RPMI7951 (cell line): ENCODE results near the gene TMED10. TPM values are rescaled to one million over a fixed set of nuclear protein-coding genes. Genes with fewer than 3 reads are reported as not detected.
A peak's percentile ranks its signal among the peaks of the same experiment; 100 is the strongest.
"Not testable (repeated sequence)": the region's sequence is repeated elsewhere in the genome, so short reads cannot be mapped to it uniquely, and the experiment has no call there.

Experiments used
- DNase-seq: peaks from one replicate; pipeline ENCODE4 v3.0.0-alpha.2; 2012; ENCODE audit warnings: low read depth
- total RNA-seq: library from RNA; depleted of rRNA; stranded (reverse); fragments of >200 nt; shearing (Covaris generic); gene quantifications from 2 replicates; pipeline ENCODE4 v1.2.3, GENCODE V29; 2014

TMED10 gene
- total RNA-seq, 1 experiment from 2014 or later: 247 TPM

DNA sequence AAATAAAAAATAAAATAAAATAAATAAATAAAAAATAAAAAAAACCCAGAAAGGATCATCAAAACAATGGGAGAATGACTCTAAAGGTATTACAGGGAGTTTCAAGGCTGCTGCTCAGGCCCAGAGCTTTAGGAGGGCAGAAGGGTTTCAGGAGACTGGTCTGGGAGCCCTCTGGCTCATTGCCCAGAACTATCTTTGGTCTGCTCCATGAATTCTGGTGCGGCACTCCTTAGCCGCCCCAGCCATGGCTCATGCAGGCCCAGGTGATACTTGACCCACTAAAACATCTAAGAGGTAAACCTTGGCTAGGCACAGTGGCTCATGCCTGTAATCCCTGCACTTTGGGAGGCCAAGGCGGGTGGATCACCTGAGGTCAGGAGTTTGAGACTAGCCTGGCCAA lies 14.7 kb upstream of the TMED10 start:
- no peak for DNase-seq

DNA sequence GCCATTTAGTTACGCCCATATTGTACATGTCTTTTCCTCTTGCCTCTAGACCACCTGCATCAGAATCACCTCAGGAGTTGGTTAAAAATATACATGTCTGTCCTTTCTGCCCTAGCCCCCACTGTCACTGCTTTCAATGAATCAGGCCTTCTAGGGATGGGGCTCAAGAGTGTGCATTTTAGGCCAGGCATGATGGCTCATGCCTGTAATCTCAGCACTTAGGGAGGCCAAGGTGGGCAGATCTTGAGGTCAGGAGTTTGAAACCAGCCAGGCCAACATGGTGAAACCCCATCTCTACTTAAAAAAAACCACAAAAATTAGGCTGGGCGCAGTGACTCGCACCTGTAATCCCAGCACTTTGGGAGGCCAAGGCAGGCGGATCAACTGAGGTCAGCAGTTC lies 13.6 kb upstream of the TMED10 start:
- DNase-seq: no peak

DNA sequence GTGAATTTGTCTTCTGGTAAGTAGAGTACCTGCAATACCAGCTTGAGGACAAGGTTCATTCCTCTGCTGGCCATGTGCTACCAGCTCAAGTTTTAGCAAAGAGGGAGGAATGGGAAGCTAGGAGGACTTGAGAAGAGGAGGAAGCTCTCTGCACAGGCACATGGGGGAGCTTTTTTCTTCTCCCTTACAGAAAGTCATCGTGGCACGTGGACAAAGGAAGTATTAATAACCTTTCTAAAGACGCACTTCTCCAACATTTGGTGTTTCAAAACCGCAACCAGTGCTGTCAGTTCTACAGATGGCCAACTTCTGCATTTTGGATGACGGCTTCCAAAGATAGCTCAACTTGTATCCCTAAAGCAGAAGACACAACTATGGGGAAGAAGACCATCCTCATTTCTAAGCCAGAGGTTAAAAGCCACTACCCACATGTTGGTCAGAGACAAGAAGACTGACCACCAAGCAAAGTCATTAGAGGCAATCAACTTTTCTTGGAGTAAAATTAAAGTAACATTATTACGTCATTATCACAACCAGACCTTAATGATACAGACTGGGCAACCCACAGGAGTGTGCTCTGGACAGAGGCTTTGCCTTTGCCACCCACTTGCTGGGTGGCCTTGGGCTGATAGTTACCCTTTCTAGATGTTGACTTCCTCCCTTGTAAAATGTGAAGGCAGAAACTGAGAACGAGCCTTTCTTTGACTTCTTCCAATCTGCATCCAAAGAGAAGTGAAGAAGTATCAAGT lies 12.3 kb upstream of the TMED10 start:
- DNase-seq: no peak

DNA sequence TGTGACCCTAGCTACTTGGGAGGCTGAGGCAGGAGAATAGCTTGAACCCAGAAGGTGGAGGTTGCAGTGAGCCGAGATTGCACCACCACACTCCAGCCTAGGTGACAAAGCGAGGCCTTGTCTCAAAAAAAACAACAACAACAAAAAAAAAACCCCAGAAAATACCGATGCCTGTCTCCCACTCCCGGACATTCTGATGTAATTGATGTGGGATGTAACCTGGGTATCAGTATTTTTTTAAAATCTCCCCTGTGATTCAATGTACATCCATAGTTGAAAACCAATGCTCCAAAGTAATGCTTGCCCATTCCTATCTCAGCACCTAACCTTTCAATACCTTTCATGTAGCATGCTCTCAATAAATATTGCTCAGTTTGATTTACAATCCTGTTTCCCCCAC lies 11.7 kb upstream of the TMED10 start:
- no peak for DNase-seq

DNA sequence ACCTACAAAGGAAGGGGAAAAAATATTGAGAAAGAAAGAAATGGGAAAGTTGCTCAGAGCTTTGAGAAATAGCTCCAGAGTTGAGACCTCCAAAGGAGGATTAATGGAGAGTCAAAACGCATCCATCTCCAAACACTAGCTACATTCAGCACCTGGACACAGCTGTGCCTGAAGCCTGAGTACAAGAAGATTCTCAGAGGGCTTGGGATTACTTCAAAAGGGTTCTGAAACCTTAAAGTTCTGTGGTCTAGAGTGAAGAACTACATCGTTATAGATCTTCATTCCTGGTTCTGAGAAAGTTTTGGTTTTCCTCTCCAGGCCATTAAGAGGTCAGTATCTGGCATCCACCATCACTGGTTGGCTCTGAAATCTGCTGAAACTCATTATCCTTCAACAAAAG lies 10.5 kb upstream of the TMED10 start:
- DNase-seq: no peak

DNA sequence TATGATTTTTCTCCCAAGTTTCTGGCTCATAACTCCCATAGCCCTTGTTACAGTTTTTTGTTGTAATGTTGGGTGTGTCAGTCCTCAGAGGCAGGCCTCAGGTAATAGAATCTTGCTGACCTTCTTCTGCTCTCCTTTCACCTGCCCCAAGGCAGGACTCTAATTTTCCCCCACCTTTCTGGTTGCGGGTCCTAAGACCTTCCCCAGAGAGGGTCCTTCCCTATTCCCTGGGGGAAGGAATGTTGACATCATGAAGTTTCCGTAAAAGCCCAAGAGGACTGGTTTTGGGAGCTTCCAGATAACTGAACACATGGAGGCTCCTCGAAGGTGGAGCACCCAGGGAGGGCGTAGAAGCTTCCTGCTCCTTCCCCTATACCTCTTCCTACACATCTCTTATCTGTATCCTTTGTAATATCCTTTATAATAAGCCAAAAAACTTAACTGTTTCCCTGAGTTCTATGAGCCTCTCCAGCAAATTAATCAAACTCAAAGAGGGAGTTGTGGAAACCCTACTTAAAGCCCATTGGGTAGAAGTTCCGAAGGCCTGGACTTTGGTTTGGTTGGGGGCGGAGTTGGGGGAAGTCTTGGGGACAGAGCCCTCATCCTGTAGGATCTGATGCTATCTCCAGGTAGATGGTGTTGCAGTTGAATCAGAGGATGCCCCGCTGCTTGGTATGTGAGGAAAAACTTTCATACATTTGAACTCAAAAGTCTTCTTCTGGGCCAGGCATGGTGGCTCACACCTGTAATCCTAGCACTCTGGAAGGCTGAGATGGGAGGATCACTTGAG lies 9.0 kb upstream of the TMED10 start:
- no peak for DNase-seq

DNA sequence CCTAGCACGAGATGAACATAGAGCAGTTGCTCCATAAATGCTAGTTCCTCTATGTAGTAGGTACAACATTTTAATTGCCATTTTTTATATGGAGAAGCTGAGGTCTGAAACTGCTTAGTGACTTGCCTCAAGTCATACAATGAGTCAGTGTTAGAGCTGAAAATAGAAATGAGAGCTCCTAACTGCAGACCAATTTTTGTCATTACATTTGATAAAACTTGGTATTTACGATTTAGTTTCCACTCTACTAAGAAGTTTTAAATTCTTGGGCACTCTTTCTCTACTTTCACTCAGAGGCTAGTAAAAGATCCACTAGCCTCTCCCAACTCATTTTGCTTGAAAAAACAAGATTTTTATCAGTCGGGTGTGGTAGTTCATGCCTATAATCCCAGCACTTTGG lies 8.1 kb upstream of the TMED10 start:
- DNase-seq: peak; percentile 28

DNA sequence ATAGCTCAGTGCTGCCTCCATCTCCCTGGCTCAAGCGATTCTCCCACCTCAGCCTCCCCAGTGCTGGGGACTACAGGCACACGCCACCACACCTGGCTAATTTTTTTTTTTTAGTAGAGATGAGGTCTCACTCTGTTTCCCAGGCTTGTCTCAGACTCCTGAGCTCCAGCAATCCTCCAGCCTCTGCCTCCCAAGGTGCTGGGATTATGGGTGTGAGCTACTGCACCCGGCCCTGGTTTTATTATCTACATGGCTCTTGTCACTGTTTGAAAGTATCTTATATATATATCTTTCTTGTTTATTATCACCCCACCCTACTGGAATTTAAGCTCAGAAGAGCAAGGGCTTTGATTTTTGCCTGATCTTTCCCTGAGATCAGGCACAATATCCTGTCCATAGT lies 7.6 kb upstream of the TMED10 start:
- DNase-seq: no peak

DNA sequence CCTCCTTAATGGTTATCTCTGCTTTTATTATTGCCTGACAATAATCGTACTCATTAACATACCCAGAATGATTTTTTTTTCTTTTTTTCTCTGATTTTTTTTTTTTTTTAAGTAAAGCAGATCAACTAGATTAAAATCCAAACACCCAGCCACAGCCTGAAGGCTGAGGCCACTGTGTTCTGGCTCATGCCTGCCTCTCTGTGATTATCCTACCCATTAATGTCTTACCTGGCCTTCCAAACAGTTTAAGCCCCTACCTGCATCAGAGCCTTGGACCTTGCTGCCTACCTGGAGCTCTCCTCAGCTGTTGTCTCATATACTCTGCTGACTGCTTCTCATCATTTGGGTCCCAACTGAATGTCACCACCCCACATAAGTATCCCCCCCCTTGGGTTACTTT lies 6.8 kb upstream of the TMED10 start:
- DNase-seq: no peak

DNA sequence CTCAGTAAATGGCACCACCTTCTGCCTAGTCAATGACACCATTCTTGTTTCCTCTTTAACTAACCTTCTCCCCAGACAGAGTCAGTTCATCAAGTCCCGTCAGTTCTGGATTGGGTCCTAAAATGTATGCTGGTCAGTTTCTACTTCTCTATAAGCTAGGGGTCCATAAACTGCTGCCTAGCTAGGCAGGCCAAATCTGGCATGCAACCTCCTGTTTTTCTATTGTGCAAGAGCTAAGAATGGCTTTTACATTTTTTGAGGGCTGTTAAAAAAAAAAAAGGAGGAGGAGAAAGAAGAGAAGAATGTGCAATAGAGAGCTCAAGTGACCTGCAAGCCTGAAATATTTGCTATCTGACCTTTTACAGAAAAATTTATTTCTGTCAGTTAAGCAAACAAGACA lies 6.4 kb upstream of the TMED10 start:
- no peak for DNase-seq

DNA sequence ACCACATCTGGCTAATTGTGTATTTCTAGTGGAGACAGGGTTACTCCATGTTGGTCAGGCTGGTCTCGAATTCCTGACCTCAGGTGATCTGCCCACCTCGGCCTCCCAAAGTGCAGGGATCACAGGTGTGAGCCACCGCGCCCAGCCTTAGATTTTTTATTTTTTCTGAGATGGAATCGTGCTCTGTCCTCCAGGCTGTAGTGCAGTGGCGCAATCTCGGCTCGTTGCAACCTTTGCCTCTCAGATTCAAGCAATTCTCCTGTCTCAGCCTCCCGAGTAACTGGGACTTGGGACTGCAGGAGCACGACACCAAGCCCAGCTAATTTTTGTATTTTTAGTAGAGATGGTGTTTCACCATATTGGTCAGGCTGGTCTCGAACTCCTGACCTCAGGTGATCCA lies 5.8 kb upstream of the TMED10 start:
- not testable (repeated sequence) for DNase-seq

DNA sequence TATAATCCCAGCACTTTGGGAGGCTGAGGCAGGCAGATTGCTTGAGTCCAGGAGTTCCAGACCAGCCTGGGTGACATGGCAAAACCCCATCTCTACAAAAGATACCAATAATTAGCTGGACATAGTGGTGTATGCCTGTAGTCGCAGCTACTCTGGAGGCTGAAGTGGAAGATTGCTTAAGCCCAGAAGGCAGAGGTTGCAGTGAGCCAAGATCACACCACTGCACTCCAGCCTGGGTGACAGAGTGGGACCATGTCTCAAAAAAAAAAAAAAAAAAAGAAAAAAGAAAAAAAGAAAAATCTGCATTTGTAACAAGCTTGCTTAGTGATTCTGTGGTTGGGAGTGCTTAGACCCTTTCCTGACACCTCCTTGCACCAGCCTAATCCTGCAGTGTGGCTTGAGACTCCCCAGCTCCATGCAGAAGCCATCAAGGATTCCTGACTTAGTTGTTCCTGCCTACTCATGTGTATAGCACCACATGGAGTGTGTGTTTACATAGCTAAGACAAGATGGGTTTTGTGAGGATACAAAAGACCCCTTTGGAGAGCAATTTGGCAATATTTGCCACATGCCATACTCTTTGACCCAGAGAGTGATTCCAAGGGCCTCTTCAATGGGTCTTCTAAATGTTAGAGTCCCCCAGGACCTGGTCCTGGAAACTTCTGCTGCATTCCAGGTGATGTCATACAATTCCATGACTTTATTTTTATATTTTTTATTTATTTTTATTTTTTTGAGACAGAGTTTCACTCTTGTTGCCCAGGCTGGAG lies 5.1 kb upstream of the TMED10 start:
- DNase-seq: no peak

DNA sequence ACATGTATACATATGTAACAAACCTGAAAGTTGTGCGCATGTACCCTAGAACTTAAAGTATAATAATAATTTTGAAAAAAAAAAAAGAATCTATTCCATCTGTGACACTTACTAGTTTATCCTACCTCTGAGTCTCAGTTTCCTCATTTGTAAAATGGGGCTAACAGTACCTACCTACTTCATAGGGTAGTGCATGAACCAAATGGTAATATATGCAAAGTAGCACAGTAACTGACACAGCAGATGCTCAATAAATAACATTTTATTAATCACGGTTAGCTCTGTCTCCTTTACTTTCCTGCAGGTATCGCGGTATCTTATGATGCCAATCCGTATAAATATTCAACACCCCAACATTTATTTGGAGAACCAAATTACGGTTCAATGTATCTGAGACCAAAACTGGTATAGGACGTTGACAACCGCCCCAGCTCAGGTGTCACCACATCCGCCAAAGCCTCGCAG lies 703 bp downstream of the TMED10 start:
- no peak for DNase-seq

DNA sequence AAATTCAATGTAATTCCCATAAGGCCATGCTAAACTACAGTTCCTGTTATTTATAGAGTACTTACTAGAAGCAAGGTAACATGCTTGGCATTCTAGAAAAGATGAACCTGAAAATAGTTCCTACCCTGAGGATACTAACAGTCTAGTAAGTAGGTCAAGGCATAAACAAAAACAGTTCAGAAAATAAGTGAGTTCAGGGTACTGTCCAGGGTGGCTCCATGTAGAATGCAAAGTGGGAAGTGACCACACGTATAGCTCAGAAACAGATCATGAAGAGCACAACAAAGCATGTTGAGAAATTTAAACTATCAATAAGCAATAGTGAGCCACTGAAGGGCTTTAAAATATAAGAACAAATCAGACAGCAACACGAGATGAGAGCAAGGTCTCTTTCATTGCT lies 2.3 kb downstream of the TMED10 start:
- no peak for DNase-seq

DNA sequence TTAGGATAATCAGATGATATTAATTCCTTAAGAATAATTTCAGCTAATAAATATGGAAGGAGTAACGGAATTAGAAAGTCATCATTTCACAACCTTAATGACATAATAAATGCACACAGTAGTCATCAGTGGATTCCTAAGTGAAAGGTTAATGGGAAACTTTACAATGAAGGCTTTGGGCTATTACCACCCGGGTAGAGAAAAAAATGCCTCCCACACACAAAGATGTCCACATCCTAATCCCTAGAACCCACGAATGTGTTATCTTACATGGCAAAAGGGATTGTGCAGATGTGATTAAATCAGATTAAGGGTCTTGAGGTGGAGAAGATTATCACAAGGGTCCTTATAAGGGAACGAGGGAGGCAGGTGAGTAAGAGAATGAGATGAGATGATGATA lies 5.6 kb downstream of the TMED10 start:
- no peak for DNase-seq

DNA sequence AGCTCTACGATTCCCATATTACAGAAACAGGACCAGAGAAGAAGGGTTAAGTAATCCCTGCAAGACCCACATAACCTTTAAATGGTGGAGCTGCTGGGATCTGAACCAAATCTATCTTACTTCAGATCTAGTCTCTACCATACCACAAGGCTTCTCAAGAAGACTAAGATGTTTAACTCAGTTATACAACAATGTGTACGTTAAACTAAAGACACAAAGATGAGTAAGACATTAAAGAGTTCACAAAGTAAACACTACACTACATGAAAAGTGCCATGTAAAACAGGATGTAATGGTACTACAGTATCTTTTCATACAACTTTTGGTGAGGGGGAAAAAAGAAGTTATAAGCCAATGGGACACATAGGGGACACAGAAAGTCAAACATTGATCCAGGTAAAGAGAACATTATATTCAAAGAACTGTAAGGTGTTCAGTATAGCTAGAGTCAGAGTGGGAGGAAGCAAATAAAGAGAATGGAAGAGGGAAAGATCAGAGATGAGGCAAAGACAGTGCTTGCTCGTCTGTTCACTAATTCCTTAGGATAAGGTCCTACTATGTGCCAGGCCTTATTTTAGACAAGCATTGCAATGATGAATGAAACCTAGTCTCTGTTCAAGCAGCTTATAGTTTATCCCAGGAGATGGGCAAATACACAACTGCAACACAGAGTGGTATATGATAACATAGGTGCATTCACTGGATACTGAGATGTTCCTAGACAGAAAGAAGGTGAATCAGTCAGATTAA lies 7.7 kb downstream of the TMED10 start:
- no peak for DNase-seq

DNA sequence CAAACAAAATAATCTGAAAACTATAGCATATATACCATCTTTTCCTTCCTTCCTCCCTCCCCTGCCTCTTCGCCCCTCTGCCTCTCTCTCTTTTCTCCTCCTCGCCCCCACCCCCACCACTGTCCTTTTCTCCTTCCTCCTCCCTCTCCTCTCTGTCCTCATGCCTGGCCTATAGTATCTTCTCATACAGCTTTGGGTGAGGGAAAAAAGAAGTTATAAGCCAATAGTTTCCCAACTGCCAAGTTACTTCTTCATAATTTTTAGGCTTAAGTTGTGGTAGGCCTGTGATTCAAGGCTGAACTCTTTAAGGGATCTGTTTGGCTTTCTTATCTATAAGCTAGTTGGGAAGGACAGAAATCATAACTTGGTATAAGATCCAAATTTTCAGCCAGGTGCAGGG lies 9.1 kb downstream of the TMED10 start:
- DNase-seq: no peak

DNA sequence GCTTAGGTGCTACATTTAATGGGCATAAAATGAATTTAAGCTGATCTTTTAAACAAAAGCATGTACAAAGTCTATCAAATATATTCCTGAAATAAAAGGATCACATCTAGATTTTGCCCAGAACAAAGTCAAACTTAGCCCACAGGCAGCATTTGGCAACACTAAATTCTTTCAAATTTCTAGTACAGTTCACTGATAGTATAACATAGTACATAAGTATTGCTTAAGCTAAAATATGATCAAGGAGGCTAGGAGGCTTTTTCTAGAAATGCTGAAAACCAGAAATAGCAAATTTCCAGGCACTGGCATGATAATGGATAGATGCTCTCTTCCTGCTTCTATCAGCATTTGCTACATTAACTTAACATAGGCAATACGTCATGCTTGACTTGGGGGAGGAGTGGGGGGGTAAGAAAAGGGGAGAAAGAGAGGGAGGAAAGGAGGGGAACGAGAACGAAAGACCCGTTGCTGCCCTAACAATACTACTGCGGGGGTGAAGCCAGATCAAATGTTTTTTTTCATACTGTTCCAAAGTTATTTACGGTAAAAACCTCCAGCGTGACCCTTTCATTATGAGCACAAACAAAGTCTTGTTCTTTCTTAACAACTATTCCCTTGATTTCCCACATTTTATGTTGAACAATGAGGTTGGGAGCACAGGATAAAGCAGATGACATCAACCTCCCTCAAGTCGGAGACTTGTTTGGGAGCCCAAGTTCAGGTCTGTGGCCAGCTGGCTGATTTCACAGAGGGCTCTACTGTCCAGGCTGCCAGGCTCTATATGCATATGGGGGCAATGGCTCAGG lies 10.6 kb downstream of the TMED10 start:
- peak; percentile 36 for DNase-seq

DNA sequence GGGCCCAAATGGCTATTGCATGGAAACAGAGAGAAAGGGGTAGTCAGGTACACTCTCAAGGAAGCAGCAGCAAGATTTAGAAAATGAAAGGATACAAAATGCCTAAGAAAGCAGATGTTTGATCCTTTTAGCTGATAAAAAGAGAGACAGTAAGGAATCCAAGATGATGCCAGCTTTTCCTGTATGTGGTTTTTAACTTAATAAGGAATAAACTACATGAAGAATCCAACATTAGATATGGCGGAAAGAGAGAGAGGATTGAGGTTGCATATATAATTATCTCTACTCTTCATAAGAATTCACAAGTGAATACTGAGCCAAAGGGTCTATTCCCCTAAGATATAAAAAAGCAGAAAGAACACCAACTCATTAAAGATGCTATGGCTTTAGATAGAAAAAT lies 11.6 kb downstream of the TMED10 start:
- no peak for DNase-seq

DNA sequence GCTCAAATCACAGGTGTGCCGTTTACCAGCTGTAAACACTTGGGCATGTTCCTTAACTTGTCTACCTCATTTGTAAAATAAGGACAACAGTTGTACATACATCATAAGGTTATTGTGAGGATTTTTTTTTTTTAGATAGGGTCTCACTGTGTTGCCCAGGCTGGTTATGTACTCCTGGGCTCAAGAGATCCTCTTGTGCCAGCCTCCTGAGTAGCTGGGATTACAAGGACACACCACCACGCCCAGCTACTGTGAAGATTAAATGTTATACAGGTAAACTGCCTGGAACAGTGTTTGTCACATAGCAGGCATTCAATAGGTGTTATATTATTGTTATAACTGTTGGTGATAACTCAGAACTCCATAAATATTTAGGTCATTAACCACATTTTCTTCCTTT lies 12.7 kb downstream of the TMED10 start:
- DNase-seq: no peak

DNA sequence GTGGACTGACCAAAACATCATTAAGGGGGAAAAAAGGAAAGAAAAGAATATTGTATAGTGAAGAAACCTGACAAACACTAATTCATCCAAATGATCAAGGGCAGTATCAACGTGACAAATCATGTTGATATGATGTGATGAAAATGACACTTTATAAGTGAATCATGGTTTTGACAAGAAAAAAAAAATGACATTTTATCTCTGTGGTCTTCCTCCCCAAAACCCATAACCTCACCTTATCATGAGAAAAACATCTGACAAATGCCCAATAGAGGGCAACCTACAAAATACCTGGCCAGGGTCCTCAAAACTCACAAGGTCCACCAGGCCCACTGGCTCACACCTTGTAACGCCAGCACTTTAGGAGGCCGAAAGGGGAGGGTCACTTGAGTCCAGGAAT lies 13.8 kb downstream of the TMED10 start:
- no peak for DNase-seq
